PC-9 (cell line): ENCODE data around the gene ARNT2.

Experiments
- EZH2 ChIP-seq: fragments of 200-600 bp; sonication (generic); IDR thresholded peaks from 2 replicates; pipeline ENCODE4 v1.8.0; 2017; ENCODE audit warnings: antibody characterized with exemption, low read depth
- TF ChIP-seq, protein P1 (sequence below): fragments of 200-600 bp; sonication (generic); conservative IDR thresholded peaks from 2 replicates; pipeline ENCODE4 v1.6.1; 2017; ENCODE audit warnings: mixed run types, antibody characterized with exemption, mild to moderate bottlenecking, moderate library complexity

DNA sequence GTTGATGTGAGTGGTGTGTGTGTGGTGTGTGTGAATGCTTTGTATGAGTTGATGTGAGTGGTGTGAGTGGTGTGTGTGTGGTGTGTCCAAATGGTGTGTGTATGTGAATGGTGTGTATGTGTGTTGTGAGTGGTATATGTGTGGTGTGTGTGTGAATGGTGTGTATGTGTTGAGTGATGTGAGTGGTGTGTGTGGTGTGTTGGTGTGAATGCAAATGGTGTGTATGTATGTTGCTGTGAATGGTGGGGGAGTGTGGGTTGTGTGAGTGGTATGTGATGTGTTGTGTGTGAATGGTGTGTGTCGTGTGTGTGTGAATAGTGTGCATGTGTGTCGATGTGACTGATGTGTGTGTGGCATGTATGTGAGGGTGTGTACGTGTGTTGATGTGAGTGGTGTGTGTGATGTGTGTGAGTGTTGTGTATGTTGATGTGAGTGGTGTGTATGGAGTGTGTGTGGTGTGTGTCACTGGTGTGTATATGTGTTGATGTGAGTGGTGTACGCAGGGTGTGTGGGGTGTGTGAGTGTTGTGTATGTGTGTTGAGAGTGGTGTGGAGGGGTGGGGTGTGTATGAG, 40.6 kb downstream of the ARNT2 start:
- TF ChIP-seq, protein P1, sequence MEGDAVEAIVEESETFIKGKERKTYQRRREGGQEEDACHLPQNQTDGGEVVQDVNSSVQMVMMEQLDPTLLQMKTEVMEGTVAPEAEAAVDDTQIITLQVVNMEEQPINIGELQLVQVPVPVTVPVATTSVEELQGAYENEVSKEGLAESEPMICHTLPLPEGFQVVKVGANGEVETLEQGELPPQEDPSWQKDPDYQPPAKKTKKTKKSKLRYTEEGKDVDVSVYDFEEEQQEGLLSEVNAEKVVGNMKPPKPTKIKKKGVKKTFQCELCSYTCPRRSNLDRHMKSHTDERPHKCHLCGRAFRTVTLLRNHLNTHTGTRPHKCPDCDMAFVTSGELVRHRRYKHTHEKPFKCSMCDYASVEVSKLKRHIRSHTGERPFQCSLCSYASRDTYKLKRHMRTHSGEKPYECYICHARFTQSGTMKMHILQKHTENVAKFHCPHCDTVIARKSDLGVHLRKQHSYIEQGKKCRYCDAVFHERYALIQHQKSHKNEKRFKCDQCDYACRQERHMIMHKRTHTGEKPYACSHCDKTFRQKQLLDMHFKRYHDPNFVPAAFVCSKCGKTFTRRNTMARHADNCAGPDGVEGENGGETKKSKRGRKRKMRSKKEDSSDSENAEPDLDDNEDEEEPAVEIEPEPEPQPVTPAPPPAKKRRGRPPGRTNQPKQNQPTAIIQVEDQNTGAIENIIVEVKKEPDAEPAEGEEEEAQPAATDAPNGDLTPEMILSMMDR = no peak
- TF ChIP-seq EZH2 = no peak
